ENCODE data around the gene TEX53.

DNA sequence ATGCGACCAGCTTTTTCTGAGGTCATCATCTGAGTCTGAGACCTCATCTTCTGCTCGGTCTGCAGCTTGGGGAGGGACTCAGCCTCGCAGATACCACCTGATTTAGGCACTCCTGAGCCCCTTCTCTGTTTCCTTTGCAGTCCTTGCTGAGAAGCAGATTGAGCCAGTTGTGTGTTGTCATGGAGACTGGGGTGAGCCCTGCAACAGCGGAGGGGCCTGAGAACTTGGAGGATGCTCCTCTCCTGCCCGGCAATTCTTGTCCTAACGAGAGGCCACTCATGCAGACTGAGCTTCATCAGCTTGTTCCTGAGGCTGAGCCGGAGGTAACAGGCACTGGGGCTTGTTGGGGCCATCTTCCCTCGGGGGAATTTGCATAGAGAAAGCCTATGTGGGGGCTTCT lies 19.2 kb downstream of the TEX53 start:
- TF ChIP-seq, protein P1, sequence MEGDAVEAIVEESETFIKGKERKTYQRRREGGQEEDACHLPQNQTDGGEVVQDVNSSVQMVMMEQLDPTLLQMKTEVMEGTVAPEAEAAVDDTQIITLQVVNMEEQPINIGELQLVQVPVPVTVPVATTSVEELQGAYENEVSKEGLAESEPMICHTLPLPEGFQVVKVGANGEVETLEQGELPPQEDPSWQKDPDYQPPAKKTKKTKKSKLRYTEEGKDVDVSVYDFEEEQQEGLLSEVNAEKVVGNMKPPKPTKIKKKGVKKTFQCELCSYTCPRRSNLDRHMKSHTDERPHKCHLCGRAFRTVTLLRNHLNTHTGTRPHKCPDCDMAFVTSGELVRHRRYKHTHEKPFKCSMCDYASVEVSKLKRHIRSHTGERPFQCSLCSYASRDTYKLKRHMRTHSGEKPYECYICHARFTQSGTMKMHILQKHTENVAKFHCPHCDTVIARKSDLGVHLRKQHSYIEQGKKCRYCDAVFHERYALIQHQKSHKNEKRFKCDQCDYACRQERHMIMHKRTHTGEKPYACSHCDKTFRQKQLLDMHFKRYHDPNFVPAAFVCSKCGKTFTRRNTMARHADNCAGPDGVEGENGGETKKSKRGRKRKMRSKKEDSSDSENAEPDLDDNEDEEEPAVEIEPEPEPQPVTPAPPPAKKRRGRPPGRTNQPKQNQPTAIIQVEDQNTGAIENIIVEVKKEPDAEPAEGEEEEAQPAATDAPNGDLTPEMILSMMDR (IDR thresholded peaks at IDR 0.05) = no peak
- no peak for TF ChIP-seq POLR2A (IDR thresholded peaks at IDR 0.05)
- no peak for TF ChIP-seq EP300 (IDR thresholded peaks at IDR 0.05)
